ENCODE measurements around the gene ACSM2B.
"Not testable (repeated sequence)": the region's sequence is repeated elsewhere in the genome, so short reads cannot be mapped to it uniquely, and the experiment has no call there.

ACSM2B gene

GRCh38 chr16:20595694-20596093 is 19.5 kb upstream of the ACSM2B start:
- DNase-seq (ENCODE audit: low read depth in 2 of 2) = not testable (repeated sequence)

- DNase-seq (ENCODE audit: low read depth in 2 of 2) = not testable (repeated sequence)
Measured at GRCh38 chr16:20595068-20595467, 18.9 kb upstream of the ACSM2B start.

GRCh38 chr16:20592780-20593179 is 16.6 kb upstream of the ACSM2B start:
- DNase-seq (ENCODE audit: low read depth in 2 of 2) = not testable (repeated sequence)

GRCh38 chr16:20589486-20589885 is 13.3 kb upstream of the ACSM2B start:
- DNase-seq (ENCODE audit: low read depth in 2 of 2) = not testable (repeated sequence)

GRCh38 chr16:20587645-20588074 is 11.5 kb upstream of the ACSM2B start:
- not testable (repeated sequence) for DNase-seq (ENCODE audit: low read depth in 2 of 2)

- not testable (repeated sequence) for DNase-seq (ENCODE audit: low read depth in 2 of 2)
Measured at GRCh38 chr16:20586716-20587115, 10.5 kb upstream of the ACSM2B start.

GRCh38 chr16:20586112-20586511 is 9.9 kb upstream of the ACSM2B start:
- not testable (repeated sequence) for DNase-seq (ENCODE audit: low read depth in 2 of 2)

GRCh38 chr16:20580487-20581259 is 4.5 kb upstream of the ACSM2B start:
- DNase-seq (ENCODE audit: low read depth in 2 of 2) = not testable (repeated sequence)

- DNase-seq (ENCODE audit: low read depth in 2 of 2) = not testable (repeated sequence)
Measured at GRCh38 chr16:20578091-20578490, 1.9 kb upstream of the ACSM2B start.

- DNase-seq (ENCODE audit: low read depth in 2 of 2) = not testable (repeated sequence)
Measured at GRCh38 chr16:20569117-20569651, 7.0 kb downstream of the ACSM2B start.

- no peak for DNase-seq (ENCODE audit: low read depth in 2 of 2)
Measured at GRCh38 chr16:20568404-20568803, 7.8 kb downstream of the ACSM2B start.

- no peak for DNase-seq (ENCODE audit: low read depth in 2 of 2)
Measured at GRCh38 chr16:20566864-20567263, 9.3 kb downstream of the ACSM2B start.

GRCh38 chr16:20565334-20565733 is 10.8 kb downstream of the ACSM2B start:
- not testable (repeated sequence) for DNase-seq (ENCODE audit: low read depth in 2 of 2)

- DNase-seq (ENCODE audit: low read depth in 2 of 2) = not testable (repeated sequence)
Measured at GRCh38 chr16:20564218-20564617, 11.9 kb downstream of the ACSM2B start.

GRCh38 chr16:20555628-20556027 is 20.5 kb downstream of the ACSM2B start:
- DNase-seq (ENCODE audit: low read depth in 2 of 2) = not testable (repeated sequence)

GRCh38 chr16:20554689-20555088 is 21.5 kb downstream of the ACSM2B start:
- DNase-seq (ENCODE audit: low read depth in 2 of 2) = not testable (repeated sequence)

GRCh38 chr16:20553493-20553892 is 22.7 kb downstream of the ACSM2B start:
- not testable (repeated sequence) for DNase-seq (ENCODE audit: low read depth in 2 of 2)

GRCh38 chr16:20546951-20547350 is 29.2 kb downstream of the ACSM2B start:
- DNase-seq (ENCODE audit: low read depth in 2 of 2) = not testable (repeated sequence)

- not testable (repeated sequence) for DNase-seq (ENCODE audit: low read depth in 2 of 2)
Measured at GRCh38 chr16:20546278-20546853, 29.8 kb downstream of the ACSM2B start.

GRCh38 chr16:20540603-20541316 is 35.4 kb downstream of the ACSM2B start:
- DNase-seq (ENCODE audit: low read depth in 2 of 2) = not testable (repeated sequence)

GRCh38 chr16:20538687-20539086 is 37.5 kb downstream of the ACSM2B start:
- DNase-seq (ENCODE audit: low read depth in 2 of 2) = no peak

GRCh38 chr16:20538181-20538580 is 38.0 kb downstream of the ACSM2B start:
- DNase-seq (ENCODE audit: low read depth in 2 of 2) = no peak
